ENCODE data around the gene KRT17. TPM values are rescaled to one million over a fixed set of nuclear protein-coding genes. Genes with fewer than 3 reads are reported as not detected.

The KRT17 gene
- 14.8 TPM for total RNA-seq

GRCh38 chr17:41624208-41625101 lies at the start of gene KRT17:
TSS of gene KRT17 (minus strand) at chr17:41624575. CDS start at chr17:41624509, 66 bp downstream.
- Histone ChIP-seq H3K27me3 (no peaks in the 10 kb centered on the region), H3K4me3 (no peak within 1 kb of the TSS), H3K9me3 (no peaks in the 10 kb centered on the region), H3K27ac (peak within 1 kb of the TSS in 1 of 2 donors; percentile 41), H3K4me1 (no peaks in the 10 kb centered on the region), H3K36me3 (no peaks in the 10 kb centered on the region)
- intact Hi-C loops (cut with DNase I) = loop anchor here (10.0 kb wide), 1 partner anchor 310 kb away; the partner anchor contains the start of gene KRTAP17-1
- no peak for TF ChIP-seq CTCF (IDR thresholded peaks at IDR 0.05)
- no peak for DNase-seq (ENCODE audit: low spot score in 2 of 2)

DNA sequence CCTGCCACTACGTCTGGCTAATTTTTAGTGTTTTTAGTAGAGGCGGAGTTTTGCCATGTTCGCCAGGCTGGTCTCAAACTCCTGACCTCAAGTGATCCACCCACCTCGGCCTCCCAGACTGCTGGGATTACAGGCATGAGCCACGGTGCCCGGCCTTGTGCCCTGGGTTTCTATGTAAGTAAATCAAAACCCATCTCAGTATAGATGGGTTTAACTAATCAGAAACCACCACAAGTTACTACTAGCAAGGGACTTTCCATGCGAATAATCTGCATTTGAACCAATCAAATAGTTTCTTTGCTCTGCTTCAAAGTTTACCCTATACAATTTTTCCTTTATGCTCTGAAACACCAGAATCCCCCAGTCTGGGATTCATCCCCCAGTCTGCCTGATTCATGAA lies 47.8 kb upstream of the KRT17 start:
- no peak for DNase-seq (ENCODE audit: low spot score in 2 of 2)
- no peak for TF ChIP-seq CTCF (IDR thresholded peaks at IDR 0.05)
- intact Hi-C loops (cut with DNase I) = no loop called here
- Histone ChIP-seq H3K36me3 (no peaks in the 10 kb centered on the region), H3K4me3 (no peak overlapping the region), H3K4me1 (peaks cover 0 to 1% of the 10 kb centered on the region in 2 donors), H3K9me3 (no peaks in the 10 kb centered on the region), H3K27me3 (no peaks in the 10 kb centered on the region), H3K27ac (no peak overlapping the region)

GRCh38 chr17:41667280-41668041 lies 43.1 kb upstream of the KRT17 start:
- Histone ChIP-seq H3K9me3 (no peaks in the 10 kb centered on the region), H3K27ac (peak overlapping the region in 1 of 2 donors; percentile 85), H3K36me3 (no peaks in the 10 kb centered on the region), H3K4me3 (peak overlapping the region in 1 of 2 donors; percentile 72), H3K27me3 (no peaks in the 10 kb centered on the region), H3K4me1 (peaks cover 0 to 14% of the 10 kb centered on the region in 2 donors)
- no peak for DNase-seq (ENCODE audit: low spot score in 2 of 2)
- TF ChIP-seq CTCF (IDR thresholded peaks at IDR 0.05) = no peak
- intact Hi-C loops (cut with DNase I) = loop anchor here (5.0 to 10.0 kb wide), 2 partner anchors 850 to 1023 kb away; partner anchors contain the start of gene SMARCE1

GRCh38 chr17:41666708-41667279 lies 42.4 kb upstream of the KRT17 start:
- peak in 1 of 2 donors; percentile 90 for DNase-seq (ENCODE audit: low spot score in 2 of 2)

More at GRCh38 chr17:41666708-41667279, 42.4 kb upstream of the KRT17 start:
- Histone ChIP-seq H3K27me3 (no peaks in the 10 kb centered on the region), H3K4me1 (peaks cover 0 to 14% of the 10 kb centered on the region in 2 donors), H3K36me3 (no peaks in the 10 kb centered on the region), H3K27ac (peak overlapping the region; percentile 82 to 85), H3K4me3 (peak overlapping the region; percentile 52 to 72), H3K9me3 (no peaks in the 10 kb centered on the region)
- intact Hi-C loops (cut with DNase I) = loop anchor here (1.0 to 10.0 kb wide), 5 partner anchors 18 to 1022 kb away; partner anchors contain the start of gene SMARCE1
- peak; percentile 93 to 98 (median 93) for TF ChIP-seq CTCF (IDR thresholded peaks at IDR 0.05)
